Stimulated activated CD8-positive, alpha-beta memory T cell treated with anti-CD3 and anti-CD28 coated beads, Interleukin-12 subunit alpha, Interleukin-12 subunit beta, amount 100 ng/mL, for 4 hours (primary cell): ENCODE measurements around the gene ATP5PO.

Experiments
- DNase-seq: peaks from one replicate; pipeline ENCODE4 v3.0.0-alpha.2; 2020; ENCODE audit warnings: low read depth

The ATP5PO gene

DNA sequence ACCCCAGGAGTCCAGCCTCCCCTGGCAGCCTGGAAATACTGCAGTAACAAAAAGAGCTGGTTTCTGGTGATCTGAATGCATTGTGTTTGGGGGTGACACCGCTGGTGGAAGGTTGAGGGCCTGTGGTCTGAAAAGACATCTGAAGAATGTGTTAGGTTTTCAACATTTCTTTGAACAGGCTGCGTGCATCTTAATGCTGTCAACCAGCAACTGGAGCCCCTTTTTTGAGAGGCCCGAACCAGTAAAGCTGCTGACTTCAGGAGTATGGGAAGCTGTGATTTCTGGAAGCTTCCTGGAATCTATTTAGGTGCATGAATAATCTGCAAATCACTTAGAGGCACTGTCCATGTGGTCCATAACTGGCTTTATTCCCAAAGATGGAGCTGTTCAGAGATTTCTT lies 17.0 kb downstream of the ATP5PO start:
- no peak for DNase-seq

DNA sequence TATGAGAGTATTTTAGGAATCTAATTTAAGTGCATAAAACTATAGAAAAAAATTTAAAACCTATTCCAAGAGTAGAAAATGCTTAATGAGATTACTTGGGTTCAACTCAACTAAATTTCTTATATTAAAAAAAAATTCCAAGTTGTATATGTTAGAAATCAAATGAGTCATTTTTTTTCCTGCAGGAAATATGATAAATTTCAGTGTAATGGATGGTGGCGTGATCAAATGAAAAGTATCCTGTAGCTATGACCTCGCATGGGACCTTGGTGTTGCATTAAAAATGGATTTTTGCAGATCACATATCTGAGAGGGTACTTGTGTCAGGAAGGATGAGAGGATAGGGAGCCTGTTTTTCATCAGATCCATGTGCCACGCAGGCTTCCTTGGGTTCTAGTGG lies 17.9 kb downstream of the ATP5PO start:
- DNase-seq, result no peak

- DNase-seq, result no peak
These were observed 18.5 kb downstream of the ATP5PO start for GRCh38 chr21:33897098-33897497.

DNA sequence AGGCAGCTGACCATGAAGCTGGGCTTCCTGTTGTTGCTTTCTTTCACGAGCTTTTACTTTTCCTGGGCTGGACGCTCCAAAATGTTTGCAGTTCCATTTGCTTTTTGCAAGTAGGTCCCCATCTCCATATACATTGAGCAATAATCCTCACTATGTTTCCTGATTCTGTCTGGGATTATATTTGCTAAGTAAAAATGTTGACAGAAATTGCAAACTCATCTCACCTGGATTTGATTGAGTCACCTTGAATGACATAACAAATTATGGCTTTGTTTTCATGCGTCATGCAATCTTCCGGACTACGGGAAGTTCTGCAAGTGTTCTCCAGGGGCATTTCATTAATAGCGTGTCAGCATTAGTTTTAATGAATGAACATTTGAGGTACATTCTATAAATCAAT lies 18.9 kb downstream of the ATP5PO start:
- no peak for DNase-seq

DNA sequence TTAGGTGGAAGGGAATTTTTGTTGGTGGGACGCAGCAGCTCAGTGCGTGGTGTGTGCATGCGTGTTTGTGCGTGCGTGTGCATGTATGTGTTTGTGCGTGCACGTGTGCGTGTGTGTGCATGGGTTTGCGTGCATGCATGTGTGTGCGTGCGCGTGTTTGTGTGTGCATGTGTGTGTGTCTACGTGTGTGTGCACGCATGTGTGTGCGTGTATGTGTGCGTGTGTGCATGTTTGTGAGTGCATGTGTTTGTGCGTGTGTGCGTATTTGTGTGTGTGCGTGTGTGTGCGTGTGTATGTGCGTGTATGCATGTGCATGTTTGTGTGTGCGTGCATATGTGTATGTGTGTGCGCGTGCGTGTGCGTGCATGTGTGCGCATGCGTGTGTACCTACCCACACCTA lies 20.2 kb downstream of the ATP5PO start:
- DNase-seq, result no peak

GRCh38 chr21:33894736-33895288 lies 20.8 kb downstream of the ATP5PO start:
- DNase-seq, result peak; percentile 46

- DNase-seq, result no peak
These were observed 21.7 kb downstream of the ATP5PO start for GRCh38 chr21:33893917-33894316.

GRCh38 chr21:33892853-33893252 lies 22.8 kb downstream of the ATP5PO start:
- no peak for DNase-seq

DNA sequence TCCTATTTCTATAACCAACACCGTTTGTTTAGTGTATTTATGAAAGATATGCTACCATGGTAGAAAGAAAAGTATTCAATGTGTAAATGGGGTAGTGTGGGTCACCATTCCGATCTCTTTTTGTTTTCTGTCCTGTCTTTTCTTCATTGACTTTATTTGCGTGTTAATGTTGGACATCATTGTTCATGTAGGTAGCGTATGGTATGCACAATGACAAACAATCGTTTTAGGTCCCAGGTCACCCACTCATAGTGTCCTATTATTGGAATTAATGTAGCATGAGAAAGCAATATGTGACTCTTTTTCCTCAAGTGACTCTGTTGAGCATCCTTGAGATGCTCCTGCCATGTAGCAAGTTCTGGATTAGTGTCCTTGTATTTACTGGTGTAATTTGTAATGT lies 25.4 kb downstream of the ATP5PO start:
- DNase-seq, result no peak

- no peak for DNase-seq
These were observed 29.3 kb downstream of the ATP5PO start for GRCh38 chr21:33886321-33886720.

DNA sequence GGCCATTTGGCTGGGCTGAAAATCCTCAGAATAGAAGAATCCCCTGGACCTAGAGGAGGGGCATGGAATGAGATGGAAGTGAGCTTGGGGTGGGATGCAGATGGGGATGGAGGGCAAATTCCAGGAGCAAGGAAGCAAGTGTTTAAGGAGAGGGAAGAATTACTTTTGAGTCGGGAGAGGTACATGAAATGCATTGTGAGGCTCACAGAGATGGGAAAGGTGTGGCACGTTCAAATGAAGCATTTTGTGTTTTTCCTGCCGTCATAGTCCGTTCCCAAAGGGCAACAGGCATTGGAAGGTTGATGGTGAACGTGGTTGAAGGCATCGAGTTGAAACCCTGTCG lies 30.5 kb downstream of the ATP5PO start:
- DNase-seq, result no peak

- no peak for DNase-seq
These were observed 31.0 kb downstream of the ATP5PO start for GRCh38 chr21:33884376-33885171.

DNA sequence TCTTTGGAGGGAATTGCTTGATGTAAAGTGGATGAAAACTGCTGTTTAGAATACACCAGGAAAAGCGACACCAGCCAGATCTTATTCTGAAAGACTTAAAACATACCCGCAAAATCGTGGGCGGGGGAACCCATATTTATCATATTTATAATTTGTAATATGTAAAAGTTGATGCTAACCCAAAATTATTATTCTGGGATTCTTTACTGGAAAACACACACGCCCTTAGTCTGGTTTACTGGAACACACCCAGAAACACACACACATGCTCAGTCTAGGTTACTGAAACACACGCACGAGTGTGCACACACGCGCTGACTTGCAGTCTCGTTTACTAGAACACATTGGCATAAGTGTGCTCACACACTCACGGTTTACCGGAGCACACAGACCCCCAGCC lies 32.5 kb downstream of the ATP5PO start:
- no peak for DNase-seq

GRCh38 chr21:33881689-33882440 lies 33.7 kb downstream of the ATP5PO start:
- DNase-seq, result no peak

DNA sequence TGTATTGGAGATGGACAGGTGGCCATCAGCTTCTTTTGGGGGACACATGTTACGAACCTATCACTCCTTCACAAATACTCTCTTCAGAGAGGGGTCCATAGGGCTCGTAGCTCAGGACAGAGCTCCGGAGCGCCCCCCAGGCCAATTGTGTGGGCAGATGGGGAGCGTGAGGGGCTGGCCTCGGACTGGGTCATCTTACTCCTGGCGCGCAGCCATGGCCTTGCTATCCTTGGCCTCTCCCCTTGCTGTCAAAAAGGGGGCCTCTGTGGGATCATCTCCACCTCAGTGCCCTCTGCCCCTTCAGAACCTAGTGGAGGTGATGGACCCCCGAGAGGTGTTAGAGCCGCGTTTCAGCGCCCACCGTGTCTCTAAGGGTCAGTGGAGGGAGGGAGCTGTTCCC lies 35.0 kb downstream of the ATP5PO start:
- no peak for DNase-seq

GRCh38 chr21:33878824-33879223 lies 36.8 kb downstream of the ATP5PO start:
- DNase-seq, result no peak

GRCh38 chr21:33875026-33875695 lies 40.4 kb downstream of the ATP5PO start:
- DNase-seq, result no peak

DNA sequence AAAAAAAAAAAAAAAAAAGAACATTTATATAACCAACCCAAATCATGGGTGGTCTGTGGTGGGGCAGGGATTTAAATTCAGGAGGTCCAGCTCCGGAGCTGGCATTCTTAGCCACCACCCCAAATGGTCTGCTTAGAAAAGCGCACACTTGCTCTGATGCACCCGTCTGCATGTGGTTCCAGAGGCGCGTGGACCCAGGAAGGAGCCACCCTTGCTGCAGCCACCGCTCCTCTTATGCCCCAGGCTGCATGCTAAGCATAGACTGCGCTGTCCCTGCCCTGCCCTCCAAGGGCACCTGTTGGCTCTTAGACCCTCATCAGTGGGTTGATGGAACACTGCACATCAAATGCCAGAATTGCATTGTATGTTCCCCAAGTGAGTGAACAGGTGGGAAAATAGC lies 41.4 kb downstream of the ATP5PO start:
- DNase-seq, result no peak

- DNase-seq, result no peak
These were observed 42.6 kb downstream of the ATP5PO start for GRCh38 chr21:33872881-33873515.

- no peak for DNase-seq
These were observed 44.4 kb downstream of the ATP5PO start for GRCh38 chr21:33871171-33871570.

DNA sequence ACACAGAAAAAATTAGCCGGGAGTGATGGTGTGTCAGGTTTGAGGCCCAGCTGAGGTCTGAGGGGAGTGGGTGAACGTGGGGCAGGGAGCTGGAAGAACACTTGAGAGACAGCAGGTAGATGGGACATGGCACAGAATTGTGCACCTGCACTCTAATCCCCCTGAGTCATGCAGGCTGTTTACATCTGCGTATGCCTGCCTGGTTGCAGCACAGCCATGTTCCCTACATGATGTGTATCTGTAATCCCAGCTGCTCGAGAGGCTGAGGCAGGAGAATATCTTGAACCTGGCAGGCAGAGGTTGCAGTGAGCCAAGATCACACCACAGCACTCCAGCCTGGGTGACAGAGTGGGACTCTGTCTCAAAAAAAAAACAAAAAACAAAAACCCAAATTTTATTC lies 44.8 kb downstream of the ATP5PO start:
- no peak for DNase-seq

GRCh38 chr21:33869873-33870272 lies 45.7 kb downstream of the ATP5PO start:
- no peak for DNase-seq
